SKM-1 (cell line): ENCODE results near the gene PACRG.

ENCODE experiments used
- DNase-seq: peaks from one replicate; lab custom pipeline; 2025; ENCODE audit not compliant: unreplicated experiment; lab: John Stamatoyannopoulos, UW

Gene PACRG

DNA sequence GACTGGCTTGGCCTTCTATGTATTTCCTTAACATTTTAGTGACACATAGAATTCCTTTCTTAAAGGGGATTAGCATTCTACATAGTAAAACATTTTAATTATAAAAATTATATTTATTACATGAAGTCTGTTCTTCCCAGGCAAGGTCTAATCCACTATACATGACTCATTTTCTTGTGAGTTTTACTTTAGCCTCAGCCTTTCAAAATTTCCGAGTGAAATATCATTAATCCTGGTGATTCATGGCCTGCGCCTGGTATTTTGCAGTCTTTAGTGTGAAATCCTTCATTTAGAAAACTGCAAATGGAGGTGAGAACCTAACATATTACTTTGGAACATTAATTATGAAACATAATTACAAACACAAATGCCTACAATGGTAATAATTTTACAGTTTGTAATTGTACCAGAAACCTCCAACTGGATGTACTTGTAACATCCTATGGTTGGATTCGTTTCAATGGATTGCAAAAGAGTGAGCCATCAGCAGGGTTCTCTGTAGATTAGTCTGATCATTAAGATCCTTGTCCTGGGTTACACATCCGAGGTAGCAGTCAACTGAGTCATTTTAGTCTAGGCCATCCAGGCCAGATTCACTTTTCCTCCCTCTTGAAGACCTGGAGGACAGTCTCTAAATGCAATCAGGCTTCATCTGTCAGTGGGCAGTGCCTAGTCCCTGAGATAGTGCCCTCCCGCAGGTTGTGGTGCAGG, 272.0 kb downstream of the PACRG start:
- no peak for DNase-seq

DNA sequence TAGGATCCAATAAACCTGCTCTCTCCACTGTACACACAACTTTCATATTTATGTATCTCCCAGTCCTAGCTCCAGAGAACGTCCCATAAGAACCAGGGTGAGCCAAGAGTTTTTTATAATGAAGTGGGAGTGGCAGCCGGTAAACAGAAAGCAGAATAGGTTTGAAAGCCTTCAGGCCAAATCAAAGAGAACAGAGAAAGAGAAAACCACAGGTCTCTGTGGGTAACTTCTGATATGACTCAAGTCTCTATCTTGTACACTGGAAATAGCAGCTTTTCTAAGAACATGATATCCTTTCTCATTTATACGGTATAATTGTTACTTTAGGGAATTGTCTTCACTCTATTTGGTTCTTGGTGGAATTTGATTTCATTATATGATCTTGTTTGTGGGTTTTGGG, 273.6 kb downstream of the PACRG start:
- no peak for DNase-seq

DNA sequence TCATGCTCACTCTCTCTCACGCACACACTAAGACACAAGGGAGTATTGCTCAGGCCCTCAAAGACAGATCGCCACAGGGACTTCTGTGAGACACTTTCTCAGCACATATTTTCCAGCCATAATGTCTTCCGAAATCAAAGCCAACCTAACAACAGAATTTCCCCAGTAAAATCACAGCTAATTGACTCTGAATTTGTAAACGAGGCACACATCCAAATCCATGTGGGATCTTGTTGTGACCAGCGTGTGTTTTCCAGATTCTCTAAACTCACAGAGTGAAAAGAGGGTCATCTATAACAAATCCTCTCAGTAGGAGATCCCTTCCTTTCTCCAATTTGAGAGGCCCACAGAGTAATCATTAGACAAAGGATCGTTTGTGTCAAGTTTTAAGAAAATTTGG, 280.4 kb downstream of the PACRG start:
- DNase-seq = no peak

DNA sequence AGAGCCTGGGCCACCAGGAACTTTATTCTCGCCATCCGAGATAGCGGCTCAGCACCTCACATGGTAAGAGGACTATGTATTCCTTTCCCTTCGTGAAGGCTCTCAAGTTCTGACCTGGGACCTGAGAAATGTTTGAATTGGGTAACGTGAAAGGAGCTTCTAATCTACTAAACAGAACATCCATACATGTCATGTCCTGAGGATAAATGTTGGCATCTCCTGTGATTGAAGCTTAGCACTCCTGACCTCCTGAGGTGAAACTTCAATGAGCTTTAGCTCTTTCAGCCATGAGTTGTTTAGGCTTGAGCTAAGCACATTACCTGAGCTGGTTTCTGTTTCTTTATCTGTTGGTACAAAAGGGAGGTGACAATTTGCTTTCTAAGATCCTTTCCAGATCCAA, 280.9 kb downstream of the PACRG start:
- no peak for DNase-seq

DNA sequence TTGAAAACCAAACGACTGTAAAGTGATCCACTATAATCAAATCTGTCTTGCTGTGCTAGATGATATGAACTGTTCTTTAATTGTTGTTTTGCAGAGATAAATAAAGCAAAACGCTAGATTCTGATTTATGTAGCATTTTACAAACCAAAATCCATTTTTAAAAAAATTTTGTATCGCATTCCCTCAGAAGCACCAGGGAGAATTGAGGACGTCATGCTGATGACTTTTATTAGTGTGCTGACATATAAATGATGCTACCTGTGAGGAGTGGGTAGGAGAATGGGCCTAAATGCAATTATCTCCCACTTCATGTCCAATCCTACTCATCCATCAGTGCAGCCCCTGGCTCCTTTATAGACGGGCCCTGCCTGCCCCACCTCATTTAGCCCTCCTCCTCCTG, 282.4 kb downstream of the PACRG start:
- DNase-seq = no peak

DNA sequence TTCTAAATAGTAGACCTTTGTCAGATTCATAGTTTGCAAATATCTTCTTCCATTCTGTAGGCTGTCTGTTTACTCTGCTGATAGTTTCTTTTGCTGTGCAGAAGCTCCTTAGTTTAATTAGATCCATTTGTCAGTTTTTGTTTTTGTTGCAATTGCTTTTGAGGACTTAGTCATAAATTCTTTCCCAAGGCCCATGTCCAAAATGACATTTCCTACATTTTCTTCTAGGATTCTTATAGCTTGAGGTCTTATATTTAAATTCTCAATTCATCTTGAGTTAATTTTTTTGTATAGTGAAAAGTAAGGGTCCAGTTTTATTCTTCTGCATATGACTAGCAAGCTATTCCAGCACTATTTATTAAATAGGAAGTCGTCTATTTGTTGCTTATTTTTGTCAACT, 287.0 kb downstream of the PACRG start:
- no peak for DNase-seq

DNA sequence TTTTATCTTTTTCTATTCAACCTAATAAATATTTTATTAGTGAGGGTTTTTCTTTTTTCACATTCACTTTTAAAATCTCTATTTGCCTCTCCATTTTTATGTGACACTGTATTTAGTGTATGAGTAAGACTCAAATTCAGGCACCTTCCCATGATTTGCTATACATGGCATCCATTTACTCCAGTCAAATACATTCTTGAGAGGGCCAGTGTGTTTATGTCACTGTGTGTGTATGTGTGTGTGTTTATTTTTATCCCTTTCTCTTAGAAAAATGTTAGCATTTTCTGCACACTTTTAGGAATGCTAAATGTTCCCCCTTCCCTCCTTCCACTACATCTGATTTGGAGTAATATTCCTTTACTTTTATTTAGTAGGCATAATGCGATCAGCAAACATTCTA, 290.0 kb downstream of the PACRG start:
- no peak for DNase-seq

DNA sequence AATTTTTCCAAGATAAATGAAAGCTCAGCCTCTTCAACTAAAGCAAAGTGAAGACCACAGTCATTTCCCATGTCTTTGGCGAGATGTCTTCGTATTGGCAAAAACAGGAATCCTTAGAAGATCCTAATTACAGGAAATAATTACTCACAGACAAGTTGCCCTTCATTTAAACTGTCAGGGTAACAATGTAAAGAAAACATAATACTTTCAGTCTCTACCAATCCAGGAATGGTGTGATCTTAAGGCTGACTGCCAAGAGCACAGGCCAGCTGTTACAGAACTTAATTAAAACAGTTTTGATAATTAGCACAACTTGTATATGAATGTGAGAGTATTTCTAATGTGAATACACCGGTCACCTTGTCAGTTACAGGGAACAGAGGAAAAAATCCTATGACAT, 292.2 kb downstream of the PACRG start:
- DNase-seq = no peak

DNA sequence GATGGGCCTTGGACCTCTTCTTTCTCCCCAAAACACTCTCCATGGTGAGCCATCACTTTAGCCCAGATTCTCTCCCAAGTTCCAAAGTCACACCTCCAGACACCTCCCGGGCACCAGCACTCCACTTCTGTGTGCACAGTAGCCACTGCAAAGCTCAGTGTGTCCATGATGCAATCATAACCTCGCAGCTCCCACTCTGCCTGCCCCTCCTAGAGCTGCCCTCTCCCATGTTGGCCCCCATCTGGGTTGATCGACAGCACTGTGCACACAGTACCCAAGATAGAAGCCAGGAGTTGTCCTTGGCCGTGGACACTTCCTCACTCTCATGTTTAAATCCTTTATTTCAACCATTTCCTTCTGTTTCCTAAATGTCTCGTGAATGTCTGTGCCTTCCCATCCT, 293.3 kb downstream of the PACRG start:
- DNase-seq = no peak

DNA sequence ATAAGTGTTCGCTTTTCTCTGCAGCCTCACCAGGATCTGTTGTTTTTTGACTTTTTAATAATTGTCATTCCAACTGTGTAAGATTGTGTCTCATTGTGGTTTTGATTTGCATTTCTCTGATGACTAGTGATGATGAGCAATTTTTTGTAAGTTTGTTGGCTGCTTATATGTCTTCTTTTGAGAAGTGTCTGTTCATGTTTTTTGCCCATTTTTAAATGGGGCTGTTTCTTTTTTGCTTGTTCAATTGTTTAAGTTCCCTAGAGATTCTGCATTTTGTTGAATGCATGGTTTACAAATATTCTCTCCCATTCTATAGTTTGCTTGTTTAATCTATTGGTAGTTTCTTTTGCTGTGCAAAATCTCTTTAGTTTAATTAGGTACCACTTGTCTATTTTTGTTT, 295.9 kb downstream of the PACRG start:
- DNase-seq = no peak

DNA sequence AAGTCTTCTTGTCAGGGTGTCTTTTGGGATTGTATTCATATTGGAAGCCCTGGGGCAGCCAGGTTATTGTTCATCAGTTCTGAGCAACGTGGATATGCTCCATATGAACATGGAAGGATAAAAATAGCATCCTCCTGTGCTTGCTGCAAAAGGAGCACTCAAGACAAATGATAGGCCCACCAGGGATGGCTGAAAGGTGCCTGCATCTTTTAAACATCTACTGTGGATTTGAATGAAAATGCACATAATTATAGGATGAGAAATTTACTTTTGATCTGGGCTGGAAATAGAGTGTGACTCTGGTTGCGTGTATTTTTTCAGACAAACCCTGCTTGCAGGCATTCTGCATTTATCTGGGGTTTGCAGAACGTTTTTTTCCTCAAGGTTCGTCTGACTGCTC, 299.1 kb downstream of the PACRG start:
- DNase-seq = no peak

DNA sequence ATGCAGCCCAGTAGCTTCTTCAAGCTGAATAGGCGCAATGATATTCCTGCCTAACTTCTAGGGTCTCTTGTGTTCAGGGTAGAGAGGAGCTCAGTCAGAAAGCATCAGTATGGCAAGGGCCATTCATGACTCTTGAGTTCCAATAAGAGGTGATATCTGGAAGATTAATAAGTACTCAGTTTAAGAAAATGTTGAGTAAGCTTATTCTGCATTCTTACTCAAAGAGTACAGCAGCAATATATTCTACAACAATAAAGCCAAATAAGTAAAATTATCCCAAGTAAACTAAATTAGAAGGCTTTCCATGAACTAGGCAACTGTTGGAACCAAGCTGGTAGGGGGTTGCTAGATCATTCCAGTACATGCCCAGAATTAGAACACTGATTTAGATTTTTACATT, 303.2 kb downstream of the PACRG start:
- no peak for DNase-seq

DNA sequence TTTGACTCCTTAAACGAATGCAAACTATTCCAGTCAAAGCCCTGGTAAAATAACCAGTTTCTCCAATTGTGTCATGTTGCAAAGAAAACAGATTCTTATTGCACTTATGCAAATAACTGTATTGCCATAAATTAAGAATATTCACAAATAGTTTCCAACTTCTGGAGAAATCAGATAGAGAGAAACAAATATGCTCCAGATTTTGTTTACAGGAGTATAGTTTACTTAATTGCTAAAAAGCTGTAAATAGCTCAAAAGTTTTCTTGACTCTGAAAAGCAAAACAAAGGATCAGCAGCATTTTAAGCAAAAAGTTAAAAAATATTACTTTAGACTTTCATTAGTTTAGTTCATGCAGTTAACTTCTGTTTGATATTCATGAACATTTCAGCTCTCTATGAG, 304.2 kb downstream of the PACRG start:
- DNase-seq = no peak

DNA sequence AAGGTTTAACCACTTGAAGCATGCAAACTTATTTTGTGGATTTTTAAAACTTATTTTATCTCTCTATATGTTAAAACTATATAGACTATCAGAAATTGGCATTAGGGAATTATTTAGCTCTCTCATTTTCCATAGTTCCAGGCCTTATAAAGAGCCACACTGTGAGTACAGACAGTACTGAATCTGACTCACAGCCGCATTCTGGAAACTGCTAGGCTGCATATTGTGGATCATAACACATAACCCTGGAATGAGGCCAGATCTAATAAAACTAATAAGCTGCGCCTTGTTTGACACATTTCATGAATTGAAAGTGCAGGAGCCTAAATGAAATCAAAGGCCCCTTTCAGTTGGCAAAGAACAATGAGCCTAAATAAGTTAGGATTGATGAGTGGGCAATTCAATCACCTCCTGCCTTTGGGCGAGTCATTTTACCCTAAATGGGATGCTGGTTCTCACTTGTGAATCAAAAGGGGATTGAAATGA, 308.4 kb downstream of the PACRG start:
- no peak for DNase-seq

DNA sequence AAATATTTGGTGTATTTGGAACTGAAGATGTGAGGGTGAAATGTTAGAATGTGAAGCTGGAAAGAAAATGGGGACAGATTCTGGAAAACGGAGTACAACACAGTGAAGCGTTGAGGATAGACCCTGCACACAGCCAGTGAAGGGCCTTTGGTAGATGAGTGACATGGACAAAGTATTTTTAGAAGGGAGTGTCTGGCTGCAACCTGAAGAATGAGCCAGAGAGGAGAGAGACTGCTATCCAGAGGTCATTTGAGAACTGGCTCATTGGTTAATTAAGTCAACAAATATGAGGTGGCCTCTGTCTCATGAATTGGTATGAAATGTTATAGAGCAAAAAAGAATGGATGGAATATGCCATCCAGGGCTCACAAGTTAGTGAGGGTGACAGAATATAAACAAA, 310.5 kb downstream of the PACRG start:
- DNase-seq = no peak

DNA sequence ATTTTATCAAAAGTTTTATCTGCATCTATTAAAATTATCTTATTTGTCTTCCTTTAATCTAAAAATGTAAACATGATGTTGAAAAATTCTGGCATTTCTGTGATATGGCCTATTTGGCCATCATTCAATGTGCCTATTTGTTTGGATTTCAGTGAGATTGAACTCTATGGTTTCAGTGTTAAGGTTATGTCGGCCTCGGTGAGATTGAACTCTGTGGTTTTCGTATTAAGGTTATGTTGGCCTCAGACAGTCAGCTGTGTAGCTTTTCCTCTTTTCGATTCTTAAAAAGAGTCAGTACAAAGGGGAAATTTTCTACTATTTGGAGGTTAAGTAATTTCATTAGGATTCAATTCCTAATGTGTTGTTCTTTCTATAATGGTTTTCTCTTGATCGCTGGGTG, 320.6 kb downstream of the PACRG start:
- DNase-seq = no peak

DNA sequence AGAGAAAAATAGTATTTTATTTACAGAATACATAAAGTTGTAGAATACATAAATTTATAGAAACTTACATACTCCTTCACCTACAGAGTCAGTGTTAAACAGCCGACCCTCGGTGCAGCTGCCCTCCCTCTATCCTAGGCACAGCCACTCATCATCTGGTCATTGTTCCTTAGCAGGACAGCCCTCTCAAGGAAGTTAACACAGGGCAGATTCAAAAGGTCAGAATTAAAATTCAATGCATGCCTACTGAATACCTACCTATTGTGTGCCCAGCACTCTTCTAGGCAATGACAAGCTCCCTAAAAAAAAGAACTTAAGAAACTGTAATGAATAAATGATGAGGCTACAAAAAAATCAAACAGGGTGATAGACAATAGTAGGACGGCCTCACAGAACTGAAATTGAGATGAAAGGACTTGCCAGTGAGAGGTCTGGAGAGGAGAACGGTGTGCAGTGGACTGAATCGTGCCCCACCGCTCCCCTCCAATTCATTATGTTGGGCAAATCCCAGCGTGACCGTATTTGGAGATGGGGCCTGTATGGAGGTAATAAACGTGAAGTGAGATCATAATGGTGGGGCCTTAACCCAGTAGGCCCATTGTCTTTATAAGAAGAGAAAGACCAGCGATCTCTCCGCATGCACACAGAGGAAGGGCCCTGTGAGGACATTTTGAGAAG, 326.0 kb downstream of the PACRG start:
- no peak for DNase-seq

DNA sequence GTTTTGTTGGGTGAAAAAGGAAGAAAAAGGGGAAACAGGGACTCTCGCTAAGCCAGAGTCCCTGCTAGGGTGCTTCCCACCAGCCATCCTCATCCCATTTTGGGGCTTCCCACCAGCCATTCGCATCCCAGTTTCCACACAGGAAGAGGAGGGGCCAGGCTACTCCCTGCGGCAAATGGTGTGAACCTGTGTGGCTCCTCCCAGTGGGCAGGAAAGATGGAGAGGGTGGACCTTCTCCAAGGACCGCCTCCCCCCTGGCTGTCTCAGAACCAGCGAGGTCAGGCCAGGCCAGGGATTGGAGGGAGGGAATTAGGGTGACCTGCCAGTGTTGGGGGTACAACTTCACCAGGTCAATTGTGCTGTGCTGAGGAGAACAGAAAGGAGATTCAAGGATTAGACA, 326.9 kb downstream of the PACRG start:
- no peak for DNase-seq

DNA sequence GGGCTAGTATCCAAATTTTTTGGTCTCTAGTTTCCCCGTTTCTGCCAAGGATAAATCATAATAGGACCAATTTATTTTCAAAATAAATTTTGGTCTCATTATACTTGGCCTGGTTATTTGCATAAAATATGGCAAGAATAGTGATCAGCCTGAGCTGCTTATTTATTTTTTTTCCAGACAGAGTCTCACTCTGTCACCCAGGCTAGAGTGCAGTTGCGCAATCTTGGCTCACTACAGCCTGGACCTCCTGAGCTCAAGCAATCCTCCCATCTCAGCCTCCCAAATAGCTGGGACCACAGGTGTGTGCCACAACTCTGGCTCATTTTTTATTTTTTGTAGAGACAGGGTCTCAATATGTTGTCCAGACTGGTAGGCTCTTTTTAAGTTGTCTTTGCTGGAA, 329.5 kb downstream of the PACRG start:
- DNase-seq = no peak

DNA sequence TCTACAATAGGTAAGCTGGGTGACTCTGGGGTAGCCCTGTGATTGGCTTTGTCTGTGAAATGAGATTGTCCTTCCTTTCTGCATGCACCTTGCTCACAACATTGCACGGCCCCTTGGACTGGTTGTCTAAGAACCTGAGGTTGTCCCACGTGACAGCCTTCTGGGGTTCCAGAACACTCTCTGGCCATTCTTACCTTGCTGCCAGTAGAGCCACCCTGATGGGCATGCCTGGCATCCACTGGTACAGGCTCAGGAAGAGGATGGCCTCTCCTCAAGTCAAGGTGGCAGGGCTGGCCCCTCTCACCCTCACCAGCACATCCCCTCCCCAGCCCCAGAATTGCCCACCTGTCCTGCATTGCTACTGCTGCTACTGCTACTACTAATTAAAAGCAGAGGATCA, 335.0 kb downstream of the PACRG start:
- no peak for DNase-seq

DNA sequence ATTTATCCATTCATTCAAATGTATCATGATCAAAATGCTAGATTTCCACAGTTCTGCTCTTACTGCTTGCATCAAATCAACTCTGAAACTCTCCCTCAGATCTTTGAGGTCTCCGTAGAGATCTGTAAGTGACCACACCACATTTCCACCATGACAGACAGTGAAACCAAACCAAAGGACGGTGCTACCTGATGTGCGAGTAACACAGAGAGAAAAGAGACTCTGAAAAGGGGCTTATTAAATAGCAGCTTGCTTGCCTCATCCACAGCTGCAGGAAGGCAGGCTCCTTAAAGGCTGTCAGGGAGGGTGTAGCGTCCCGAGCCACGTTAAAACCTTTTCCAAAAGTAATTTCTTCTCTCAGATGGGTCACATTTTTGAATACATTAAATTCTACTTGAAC, 335.8 kb downstream of the PACRG start:
- DNase-seq = no peak

DNA sequence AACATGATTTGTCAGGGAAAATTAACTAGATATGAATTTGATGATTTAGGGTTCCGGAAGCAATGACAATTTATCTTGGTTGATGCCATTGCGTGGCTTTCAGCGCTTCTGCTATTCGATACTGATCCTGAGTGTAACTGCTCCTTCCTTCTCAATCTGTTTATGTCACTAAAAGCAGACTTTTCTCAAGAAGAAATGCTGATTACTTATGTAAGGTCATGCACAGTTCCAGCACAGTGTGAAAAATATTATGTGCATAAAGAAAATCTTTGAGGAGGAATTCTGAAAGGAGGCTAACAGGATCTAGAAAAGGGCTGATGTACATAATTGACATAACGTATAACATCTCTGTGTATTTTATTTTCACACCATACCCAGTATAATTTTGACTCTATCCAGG, 336.6 kb downstream of the PACRG start:
- DNase-seq = no peak

DNA sequence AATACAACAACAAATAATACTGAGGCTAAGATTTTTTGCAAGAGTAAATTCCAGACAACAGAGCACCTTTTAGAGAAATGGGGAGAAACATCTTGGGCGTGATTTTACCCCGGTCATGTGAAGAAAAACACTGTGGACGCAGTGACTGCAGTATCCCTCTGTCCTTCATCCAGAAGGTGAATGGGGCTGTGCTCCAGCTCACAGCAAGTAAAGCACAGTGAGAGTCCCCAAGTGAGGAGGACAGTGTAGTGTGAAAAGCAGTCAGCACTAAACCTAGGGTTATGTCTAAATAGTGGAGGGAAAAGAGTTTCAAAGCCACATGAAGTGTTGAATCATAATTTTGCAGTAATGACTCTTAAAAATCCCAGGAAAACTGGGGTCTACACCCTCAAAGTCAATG, 338.4 kb downstream of the PACRG start:
- no peak for DNase-seq
